ENCODE results near the gene ZNF333. TPM values are rescaled to one million over a fixed set of nuclear protein-coding genes. Genes with fewer than 3 reads are reported as not detected.

Gene ZNF333
- polyA plus RNA-seq, 1 donor from 2014 or later = 67.6 TPM

GRCh38 chr19:14649020-14649419 lies 40.8 kb upstream of the ZNF333 start:
- Histone ChIP-seq H3K4me2 (ENCODE audit: low read length) (no peak overlapping the region), H3K79me2 (replicated peaks; ENCODE audit: insufficient read depth, low read length) (no peaks in the 10 kb centered on the region), H3K36me3 (ENCODE audit: insufficient read depth, low read length) (no peaks in the 10 kb centered on the region), H2AFZ (ENCODE audit: low read depth, low read length) (no peak overlapping the region), H3K4me3 (ENCODE audit: low read length) (no peak overlapping the region), H3F3A (ENCODE audit: insufficient read depth, low read length, poor library complexity, severe bottlenecking) (no peaks in the 10 kb centered on the region), H3K27ac (ENCODE audit: low read length) (no peak overlapping the region), H4K20me1 (ENCODE audit: insufficient read depth) (no peaks in the 10 kb centered on the region), H3K9ac (ENCODE audit: low read length) (no peak overlapping the region), H3K9me3 (ENCODE audit: low read length) (no peaks in the 10 kb centered on the region), H3K9me2 (ENCODE audit: insufficient read depth, low read length) (no peaks in the 10 kb centered on the region), H3K27me3 (ENCODE audit: insufficient read depth, low read depth, low read length) (no peaks in the 10 kb centered on the region)
- TF ChIP-seq EP300 (conservative IDR thresholded peaks at IDR 0.05; ENCODE audit: poor library complexity, severe bottlenecking) = no peak
- no peak for TF ChIP-seq POLR2AphosphoS5 (IDR thresholded peaks at IDR 0.05)
- TF ChIP-seq EZH2 (IDR thresholded peaks at IDR 0.05; ENCODE audit: borderline replicate concordance, insufficient read depth, low read length, poor library complexity, severe bottlenecking) = no peak
- no peak for TF ChIP-seq SMC3 (conservative IDR thresholded peaks at IDR 0.05; ENCODE audit: poor library complexity)
- TF ChIP-seq REST (IDR thresholded peaks at IDR 0.05; ENCODE audit: borderline replicate concordance) = no peak

- TF ChIP-seq MXI1 (conservative IDR thresholded peaks at IDR 0.05; ENCODE audit: poor library complexity, severe bottlenecking) (no peak), REST (IDR thresholded peaks at IDR 0.05; ENCODE audit: borderline replicate concordance) (no peak), CTCF (IDR thresholded peaks at IDR 0.05; ENCODE audit: poor library complexity, severe bottlenecking) (no peak)
- Histone ChIP-seq H3K9ac (ENCODE audit: low read length) (no peak overlapping the region), H3K27me3 (ENCODE audit: insufficient read depth, low read depth, low read length) (no peaks in the 10 kb centered on the region), H3K4me3 (ENCODE audit: low read length) (no peak overlapping the region), H3F3A (ENCODE audit: insufficient read depth, low read length, poor library complexity, severe bottlenecking) (no peaks in the 10 kb centered on the region), H3K9me3 (ENCODE audit: low read length) (no peaks in the 10 kb centered on the region), H3K79me2 (replicated peaks; ENCODE audit: insufficient read depth, low read length) (no peaks in the 10 kb centered on the region), H3K9me2 (ENCODE audit: insufficient read depth, low read length) (no peaks in the 10 kb centered on the region), H3K4me2 (ENCODE audit: low read length) (no peak overlapping the region), H4K20me1 (ENCODE audit: insufficient read depth) (no peaks in the 10 kb centered on the region), H3K27ac (ENCODE audit: low read length) (no peak overlapping the region), H3K36me3 (ENCODE audit: insufficient read depth, low read length) (no peaks in the 10 kb centered on the region), H2AFZ (ENCODE audit: low read depth, low read length) (no peak overlapping the region)
These were observed 39.7 kb upstream of the ZNF333 start for GRCh38 chr19:14650161-14650560.

Data from neural cell (in vitro differentiated cells).